HPDE6-E6E7 (cell line): ENCODE data around the gene PXDN.
"Not testable (repeated sequence)": the region's sequence is repeated elsewhere in the genome, so short reads cannot be mapped to it uniquely, and the experiment has no call there.

ENCODE experiments used
- DNase-seq: peaks from one replicate; pipeline ENCODE4 v3.0.0; 2011; ENCODE audit warnings: missing footprints; ENCODE audit errors: extremely low spot score

Gene PXDN, protein sequence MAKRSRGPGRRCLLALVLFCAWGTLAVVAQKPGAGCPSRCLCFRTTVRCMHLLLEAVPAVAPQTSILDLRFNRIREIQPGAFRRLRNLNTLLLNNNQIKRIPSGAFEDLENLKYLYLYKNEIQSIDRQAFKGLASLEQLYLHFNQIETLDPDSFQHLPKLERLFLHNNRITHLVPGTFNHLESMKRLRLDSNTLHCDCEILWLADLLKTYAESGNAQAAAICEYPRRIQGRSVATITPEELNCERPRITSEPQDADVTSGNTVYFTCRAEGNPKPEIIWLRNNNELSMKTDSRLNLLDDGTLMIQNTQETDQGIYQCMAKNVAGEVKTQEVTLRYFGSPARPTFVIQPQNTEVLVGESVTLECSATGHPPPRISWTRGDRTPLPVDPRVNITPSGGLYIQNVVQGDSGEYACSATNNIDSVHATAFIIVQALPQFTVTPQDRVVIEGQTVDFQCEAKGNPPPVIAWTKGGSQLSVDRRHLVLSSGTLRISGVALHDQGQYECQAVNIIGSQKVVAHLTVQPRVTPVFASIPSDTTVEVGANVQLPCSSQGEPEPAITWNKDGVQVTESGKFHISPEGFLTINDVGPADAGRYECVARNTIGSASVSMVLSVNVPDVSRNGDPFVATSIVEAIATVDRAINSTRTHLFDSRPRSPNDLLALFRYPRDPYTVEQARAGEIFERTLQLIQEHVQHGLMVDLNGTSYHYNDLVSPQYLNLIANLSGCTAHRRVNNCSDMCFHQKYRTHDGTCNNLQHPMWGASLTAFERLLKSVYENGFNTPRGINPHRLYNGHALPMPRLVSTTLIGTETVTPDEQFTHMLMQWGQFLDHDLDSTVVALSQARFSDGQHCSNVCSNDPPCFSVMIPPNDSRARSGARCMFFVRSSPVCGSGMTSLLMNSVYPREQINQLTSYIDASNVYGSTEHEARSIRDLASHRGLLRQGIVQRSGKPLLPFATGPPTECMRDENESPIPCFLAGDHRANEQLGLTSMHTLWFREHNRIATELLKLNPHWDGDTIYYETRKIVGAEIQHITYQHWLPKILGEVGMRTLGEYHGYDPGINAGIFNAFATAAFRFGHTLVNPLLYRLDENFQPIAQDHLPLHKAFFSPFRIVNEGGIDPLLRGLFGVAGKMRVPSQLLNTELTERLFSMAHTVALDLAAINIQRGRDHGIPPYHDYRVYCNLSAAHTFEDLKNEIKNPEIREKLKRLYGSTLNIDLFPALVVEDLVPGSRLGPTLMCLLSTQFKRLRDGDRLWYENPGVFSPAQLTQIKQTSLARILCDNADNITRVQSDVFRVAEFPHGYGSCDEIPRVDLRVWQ (N-terminal part only)

DNA sequence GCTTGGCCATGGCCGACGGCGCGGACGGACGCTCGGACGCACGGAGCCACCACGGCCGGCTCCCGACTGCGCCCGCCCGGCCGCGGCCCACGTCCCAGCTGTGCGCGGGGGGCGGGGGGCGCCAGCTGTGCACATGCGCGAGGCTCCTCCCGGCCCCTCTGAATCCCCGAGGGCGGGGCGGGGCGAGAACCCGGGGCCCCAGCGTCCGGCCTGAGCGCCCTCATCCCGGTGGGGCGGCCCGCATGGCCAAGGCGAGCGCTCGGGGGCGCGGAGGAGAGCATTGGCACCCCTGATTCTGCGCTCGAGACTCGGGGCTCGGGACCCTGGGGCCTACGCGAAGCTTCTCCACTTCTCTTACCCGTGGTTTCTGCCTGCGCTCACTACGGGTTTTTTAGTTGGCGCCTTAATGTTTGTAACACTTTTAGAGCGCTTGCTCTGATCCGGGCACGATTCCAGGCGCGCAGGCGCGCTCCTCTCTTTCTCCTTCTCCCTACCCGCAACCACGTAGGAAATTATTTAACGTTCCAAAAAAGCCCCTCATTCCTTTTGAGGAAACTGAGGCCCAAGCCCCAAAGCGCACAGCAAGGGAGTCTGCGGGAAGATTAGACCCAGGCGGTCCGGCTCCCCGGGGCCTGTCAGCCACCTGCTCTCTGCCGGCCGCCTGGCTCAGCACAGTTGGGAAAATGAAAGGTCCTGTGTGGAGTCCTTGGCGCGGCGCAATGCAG, at the start of gene PXDN:
PXDN (minus strand) TSS at position 70 of the 725 bp plus-strand sequence; CDS start at position 10, 60 bp downstream.
- no peak for DNase-seq

DNA sequence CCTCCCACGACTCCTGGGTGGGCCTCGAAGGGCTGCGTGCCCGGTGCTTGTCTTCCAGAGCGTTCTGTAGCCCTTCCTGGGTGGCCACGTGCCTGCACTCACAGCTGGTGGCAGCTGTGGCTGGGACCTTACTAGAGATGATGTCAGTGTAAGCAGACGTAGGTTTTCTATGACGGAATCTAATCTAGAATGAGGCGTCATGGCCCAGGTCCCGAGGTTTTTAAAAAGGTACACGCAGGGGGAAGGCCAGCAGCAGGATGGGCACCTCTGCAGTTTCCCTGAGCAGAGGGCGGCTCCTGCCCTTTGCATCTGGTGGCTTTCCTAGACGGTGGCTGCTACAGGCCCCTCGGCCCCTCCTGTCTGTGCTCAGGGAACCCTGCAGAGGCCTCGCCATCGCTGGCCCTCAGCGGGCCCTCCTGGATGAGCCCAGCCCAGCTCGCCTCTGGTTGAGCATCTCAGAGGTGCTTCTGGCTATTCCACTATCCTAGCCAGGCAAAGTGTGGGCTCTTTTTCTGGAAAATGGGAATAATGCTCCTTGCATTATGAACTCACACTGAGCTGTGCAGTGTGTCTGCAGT, 49.6 kb upstream of the PXDN start:
- DNase-seq = no peak

DNA sequence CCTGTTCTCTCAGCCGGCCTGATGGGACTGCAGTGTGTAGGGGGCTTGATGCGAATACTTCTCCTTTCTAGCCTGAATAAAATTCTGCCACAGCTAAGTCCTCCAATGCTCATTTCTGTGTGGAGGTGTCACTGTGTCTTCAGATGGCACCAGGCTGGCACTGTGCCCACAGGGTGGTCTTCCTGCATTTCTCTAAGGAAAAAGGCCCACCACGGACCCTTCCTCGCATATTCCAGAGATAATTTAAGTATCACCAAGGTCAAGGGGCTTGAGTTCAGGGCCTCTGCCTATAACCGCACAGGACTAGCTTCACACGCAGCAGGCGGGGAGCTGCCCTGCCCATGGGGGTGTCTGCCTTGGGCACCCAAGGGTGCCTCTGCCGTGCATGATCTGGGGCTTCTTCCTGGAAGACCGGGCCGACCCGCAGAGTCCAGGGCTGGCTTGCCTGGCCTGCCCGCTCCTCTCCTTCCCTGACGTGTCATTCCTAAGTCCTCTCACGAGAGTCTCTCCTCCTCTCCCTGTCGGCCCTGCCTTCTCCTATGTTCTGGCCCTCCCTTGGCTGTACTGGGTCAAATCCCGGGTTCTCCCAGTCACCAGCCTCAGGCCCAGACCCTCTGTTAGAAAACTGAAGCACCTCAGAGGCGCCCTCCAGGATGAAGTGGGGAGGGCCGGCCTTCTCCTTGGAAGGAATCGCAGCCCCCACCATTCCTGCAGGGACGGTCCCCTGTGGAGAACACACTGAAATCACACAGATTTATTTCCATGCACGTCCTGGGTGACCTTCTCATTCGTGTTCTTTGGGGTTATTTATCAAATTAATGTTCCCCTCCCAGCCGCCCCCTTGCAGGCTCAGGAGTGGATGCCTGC, 48.9 kb upstream of the PXDN start:
- DNase-seq = no peak

DNA sequence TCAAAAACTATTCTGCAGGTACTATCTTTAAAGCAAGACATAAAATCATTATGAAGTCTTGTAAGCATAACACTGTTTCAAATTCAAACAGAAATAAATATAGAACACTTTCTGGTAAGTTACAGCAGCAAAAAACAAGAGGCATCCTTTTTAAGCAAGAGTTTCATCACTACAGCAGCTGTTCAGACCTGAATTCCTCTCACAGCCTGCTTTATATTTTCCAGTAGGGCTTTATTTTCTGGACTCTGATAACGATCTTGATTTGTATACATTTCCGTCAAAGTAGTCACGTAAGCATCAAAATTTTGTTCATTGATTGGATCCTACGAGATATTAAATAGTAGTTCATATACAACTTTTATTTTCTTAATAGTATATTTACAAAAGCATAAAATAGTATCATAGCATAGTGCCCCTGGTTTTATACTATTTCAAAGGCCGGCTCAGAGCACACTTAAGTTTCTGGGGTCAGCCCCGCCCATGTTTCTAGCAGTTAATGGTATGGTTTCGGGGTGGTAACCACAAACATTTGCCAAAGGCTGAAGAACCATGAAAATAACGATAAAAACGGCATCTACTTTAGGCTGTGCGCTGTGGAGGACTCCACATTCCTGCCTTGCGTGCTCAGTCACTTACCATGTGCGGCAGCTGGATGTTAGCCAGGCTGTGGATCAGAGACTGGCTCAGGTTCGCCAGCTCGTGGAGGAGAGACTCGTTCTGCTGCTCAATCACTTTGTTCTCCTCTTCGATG, 47.5 kb upstream of the PXDN start:
- DNase-seq = no peak

DNA sequence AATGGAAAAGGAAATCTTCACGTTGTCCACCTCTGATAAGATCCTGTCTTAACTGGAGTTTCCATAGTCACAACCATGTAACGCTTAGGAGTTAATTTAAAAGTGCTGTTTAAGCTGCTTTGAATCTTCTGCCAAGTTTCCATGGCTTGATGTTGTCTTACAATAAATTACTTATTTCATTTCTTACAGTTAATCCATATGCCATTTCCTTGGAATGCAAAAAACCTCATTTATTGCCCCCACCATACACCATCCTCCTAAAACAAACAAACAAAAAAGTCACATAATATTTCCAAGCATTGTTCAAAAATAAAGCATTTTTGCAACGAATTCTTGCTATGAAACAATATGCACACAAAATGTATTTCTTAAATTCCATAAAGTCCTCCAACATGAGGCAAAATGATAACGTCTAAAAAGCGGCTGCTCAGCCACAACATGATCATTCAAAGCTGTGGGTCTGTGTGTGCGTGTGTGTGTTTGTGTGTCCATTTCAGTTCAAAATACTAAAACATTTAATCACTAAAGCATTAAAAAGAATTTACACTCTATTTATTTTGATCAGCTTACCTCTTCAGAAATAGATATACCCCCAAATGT, 46.8 kb upstream of the PXDN start:
- no peak for DNase-seq

DNA sequence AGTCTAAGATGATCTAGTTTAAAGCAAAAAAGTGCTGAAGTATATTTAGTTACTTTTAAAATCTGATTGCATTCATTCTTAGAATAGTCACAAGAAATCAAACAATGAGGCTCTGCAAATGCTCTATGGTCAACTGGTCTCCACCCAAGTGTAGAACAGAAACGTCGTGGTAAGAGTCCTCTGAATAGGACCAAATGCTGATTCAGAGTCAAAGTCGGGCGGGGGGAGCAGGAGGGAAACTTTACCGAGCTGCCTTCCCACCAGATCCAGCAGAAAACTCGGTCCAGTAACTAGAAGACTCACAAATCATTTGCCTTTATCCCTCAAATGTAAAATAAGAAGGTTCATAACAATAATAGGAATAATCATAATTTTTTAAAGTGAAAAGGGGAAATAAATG, 46.2 kb upstream of the PXDN start:
- no peak for DNase-seq

DNA sequence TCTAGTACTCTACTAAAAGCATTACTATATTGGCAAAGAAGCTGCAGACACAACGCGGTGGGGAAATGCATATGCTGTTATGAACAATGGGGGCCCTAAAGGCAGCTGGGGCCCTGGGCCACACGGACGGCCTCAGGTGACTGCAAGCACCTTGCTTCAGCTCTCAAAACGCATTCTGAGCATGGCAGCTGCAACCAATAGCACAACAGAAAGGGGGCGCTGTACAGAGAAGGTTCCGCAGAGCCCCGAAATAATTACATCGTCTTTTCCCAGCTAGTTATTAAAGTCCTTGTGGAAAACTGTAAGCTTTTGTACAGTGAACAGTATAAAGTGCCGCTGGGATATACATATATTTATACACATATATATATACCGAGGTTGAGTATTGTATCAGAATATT, 45.3 kb upstream of the PXDN start:
- DNase-seq = no peak

DNA sequence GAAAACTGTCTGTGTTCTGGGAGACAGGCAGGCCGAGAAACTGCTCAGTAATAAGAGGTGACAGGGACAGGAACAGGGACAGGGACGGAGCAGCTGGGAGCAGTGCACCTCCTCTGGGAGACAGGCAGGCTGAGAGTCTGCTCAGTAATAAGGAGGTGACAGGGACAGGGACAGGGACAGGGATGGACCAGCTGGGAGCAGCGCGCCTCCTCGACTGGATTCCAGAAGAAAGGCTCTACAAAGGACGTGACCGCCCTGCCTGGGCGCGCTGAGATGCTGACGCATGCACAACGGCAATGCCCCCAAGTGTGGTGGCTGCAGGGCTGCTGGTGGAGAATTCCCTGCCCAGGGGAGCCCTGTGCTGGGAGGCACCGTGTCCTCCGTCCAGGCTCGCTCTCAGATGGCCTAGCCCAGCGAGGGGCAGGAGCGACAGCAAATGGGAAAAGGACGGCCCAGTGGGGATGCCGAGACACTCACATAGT, 44.2 kb upstream of the PXDN start:
- no peak for DNase-seq

DNA sequence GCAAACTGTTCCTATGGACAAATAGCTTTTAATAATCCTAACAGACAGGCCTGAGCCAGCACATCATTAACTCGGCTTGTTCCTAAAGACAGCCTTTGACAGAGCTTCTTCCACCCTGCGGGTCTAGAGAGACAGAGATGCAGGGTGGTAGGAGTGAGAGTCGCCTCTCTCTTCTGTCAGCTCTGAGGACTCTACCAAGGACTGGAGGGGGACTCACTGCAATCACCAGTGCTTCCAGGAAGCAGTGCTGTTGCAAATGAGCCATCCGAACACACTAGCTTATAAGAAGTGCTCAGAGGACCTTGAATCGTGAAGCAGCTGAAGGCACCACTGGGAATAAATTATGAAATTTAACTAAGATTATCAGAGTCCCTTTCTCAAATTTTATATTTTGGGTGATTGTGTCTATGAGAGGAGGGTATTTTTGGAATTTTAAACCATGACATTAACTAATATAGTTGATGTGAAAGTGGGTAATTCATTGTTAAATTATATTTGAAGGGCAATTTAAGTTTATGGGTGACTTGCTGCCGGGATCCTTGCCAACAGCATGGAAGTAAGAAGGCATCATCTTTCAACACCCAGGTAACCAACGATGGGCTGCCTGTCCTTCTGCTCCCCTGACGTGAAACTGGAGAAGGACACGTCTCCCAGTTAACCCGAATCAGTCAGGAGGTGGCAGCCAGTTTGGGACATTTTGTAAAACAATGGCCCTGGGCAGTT, 43.6 kb upstream of the PXDN start:
- DNase-seq = no peak

DNA sequence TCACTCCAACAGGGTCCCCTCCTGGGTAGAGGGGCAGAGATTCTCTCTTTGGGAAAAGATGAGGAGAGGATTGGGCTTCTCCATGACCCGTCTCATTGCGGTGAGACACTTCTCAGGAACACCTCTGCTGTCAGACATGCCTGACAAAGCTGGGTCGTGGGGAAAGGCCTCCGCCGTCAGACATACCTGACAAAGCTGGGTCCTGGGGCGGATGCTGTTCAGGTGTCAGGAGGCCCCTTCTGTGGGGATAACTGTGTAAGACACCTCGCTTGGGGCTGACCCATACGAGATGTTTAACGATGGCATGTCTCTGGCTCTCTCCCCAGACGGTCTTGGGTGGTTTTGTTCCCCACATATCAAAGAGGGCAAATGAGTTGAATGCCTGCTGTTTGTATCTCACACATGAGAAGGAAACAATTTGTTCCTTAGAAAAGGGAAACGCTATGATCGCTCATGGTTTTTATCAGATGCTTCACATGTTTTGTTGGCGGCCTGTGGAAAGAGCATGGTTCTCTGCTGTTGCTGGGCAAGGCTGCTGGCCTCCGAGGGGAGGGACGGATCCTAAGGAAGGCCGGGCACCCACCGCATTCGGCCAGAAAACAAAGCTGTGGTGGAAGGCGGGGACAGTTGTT, 40.8 kb upstream of the PXDN start:
- no peak for DNase-seq

DNA sequence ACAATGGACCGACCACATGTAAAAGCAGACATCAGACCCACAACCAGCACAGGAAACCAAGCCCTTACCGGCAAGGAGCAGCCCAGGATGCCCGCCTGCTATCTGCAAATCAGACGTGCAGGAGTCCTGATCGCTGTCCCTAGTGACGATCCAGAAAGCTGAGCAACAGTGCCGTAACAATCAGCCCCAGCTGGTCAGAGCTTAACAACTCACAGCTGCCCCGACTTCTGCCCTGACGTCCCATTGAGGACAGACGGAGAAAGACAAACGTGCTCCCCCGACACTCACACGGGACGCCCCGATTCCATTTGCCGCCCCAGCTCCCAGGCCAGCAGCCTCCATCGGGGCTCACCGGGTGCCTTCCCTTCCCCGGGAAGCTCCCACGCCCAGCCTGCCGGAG, 39.8 kb upstream of the PXDN start:
- DNase-seq = no peak

DNA sequence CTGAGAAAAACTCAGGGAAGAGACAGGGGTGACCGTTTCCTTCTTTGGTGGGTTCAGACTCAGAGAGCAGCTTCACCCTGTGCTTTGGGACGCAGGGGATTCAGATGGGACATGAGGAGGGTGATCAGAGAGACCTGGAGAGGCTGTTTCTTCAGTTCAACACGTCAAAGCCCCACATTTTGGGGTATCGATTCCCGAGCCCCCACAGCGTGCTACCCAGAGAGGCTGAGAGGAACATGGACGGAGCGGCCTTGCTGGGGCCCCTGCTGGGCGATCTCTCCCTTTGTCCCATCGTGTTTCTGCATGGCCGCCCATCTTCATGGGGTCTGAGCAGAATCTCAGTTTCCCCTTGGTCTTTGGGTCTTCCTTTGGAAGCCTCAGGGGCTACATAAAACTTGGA, 38.2 kb upstream of the PXDN start:
- DNase-seq = no peak

DNA sequence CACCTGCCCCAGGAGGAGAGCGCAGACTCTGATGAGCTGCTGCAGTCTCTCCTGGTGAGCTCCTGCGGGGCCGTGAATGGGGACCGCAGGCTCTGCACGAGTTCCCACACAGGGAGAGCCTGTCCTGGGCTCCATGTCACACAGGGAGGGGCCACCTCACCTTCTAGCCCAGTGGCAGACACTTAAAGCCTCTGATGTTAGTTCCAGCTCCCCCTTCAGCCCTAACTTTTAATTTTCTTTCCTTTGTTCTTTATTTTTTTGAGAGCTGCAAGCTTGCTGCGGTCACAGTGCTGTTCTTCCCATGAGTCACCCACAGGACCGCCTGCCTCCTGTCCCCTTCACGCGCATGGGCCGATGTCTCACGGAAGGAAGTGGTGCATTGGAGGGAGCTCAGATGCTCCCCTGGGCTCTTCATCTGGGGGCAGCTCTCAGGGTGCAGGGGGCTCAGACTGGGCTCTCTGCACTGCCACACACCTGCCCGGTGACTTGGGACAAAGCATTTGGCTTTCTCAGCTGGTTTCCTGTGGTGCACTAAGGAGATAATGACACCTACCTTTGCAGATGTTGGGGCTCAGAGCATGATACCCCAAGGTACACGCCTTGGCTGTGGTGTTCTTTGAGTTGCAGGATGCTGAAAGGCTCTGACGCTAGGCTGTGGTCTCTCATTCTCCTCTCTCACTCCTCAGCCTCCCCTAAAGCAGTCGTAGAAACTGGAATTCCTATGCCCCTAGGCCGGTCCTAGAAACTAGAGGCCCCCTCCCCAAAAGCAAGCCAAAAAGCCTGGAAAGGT, 37.2 kb upstream of the PXDN start:
- no peak for DNase-seq

DNA sequence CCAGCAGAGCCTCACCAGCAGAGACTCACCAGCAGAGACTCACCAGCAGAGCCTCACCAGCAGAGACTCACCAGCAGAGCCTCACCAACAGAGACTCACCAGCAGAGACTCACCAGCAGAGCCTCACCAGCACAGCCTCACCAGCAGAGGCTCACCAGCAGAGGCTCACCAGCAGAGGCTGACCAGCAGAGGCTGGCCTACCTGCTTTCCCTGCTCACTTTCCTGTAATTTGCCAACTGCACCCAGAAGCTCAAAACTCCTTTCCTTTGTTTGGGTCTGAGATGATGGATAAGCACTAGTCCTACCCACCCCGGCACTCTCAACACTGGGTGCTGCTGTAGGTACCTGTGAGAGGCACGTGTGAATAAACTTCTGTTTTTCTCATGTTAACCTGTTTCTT, 36.4 kb upstream of the PXDN start:
- no peak for DNase-seq

DNA sequence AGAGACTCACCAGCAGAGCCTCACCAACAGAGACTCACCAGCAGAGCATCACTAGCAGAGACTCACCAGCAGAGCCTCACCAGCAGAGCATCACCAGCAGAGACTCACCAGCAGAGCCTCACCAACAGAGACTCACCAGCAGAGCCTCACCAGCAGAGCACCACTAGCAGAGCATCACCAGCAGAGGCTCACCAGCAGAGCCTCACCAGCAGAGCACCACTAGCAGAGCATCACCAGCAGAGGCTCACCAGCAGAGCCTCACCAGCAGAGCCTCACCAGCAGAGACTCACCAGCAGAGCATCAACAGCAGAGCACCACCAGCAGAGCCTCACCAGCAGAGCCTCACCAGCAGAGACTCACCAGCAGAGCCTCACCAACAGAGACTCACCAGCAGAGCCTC, 35.7 kb upstream of the PXDN start:
- DNase-seq = not testable (repeated sequence)

DNA sequence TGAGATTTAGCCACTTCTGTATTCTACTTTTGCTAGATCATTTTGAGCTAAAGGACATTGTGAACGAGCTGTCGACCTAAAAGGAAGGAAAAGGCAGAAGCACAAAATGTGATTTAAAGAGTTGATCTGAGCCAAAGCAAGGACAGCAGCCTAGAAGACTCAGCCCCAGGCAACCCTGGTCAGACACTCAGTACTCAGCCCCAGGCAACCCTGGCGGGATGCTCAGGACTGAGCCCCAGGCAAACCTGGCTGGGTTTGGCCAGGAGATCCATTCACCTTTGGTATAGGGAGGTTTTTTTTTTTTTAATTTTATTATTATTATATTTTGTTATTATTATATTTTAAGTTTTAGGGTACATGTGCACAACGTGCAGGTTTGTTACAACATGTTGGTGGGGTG, 34.3 kb upstream of the PXDN start:
- no peak for DNase-seq

DNA sequence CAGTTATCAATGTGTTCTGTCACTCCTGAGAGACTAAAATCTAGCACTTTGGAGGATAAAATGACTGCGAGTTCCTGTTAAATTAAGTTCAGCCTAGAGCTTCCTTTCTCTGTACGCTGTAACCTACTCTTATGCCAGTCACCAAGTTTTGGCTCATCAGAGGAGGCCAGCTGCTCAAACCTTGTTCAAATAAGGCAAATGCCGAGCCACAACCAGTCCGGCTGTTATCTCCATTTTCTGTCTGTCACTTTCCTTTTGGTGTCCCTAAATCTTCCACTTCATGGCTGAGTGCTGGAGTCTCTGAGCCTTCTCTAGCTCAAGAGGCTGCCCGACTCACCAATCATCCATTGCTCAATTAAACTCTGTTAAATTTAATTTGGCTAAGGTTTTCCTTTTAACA, 33.5 kb upstream of the PXDN start:
- no peak for DNase-seq
